Stimulated activated CD8-positive, alpha-beta memory T cell treated with anti-CD3 and anti-CD28 coated beads, Interleukin-7, amount 100 ng/mL, for 24 hours (primary cell): ENCODE measurements around the gene CLASP1.
"Not testable (repeated sequence)": the region's sequence is repeated elsewhere in the genome, so short reads cannot be mapped to it uniquely, and the experiment has no call there.

Source experiments
- DNase-seq: peaks from one replicate; pipeline ENCODE4 v3.0.0-alpha.2; 2020; ENCODE audit warnings: low read depth

CLASP1 gene

DNA sequence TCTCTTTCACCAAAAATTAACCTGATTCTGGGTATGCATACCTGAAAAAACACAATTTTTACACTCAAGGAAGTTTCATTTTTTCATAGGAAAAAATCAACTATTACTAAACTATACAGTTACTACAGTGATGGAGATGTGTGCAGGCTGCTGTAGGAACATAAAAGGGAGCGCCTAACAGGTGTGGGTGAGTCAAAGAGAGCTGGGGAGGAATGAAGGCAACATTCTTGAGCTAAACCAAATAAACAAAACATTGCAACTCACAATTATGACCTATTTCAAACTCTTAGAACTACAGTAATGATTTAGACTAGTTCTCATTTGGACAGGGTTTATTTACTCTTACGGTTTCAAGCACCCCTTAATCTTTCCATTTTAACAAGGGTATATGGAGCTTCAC is 13.4 kb upstream of the CLASP1 start:
- no peak for DNase-seq

GRCh38 chr2:121659933-121660332 is 10.7 kb upstream of the CLASP1 start:
- DNase-seq, result no peak

DNA sequence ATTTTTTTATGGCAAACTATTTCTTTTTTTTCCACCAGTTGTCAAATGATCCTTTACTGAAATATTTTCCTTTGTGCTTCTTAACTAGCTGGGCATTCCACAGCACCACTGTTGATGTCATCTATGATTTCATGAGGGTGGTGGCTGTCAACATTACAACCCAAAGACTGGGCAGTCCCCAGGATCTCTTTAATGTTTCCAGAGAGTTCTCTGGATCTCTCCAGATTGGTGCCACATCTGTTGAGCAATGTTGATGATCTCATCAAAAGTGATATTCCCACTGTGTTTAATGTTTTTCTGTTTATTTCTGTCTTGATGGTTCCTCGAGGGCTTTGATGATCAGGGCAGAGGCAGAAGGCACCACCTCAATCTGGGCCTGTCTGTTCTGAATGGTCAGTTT is 9.1 kb upstream of the CLASP1 start:
- not testable (repeated sequence) for DNase-seq

- DNase-seq, result no peak
These were observed 3.8 kb upstream of the CLASP1 start for GRCh38 chr2:121653035-121653434.

GRCh38 chr2:121650315-121650930 is 1.2 kb upstream of the CLASP1 start:
- DNase-seq, result no peak

- peak; percentile 90 for DNase-seq
These were observed 493 bp upstream of the CLASP1 start for GRCh38 chr2:121649596-121650314.

DNA sequence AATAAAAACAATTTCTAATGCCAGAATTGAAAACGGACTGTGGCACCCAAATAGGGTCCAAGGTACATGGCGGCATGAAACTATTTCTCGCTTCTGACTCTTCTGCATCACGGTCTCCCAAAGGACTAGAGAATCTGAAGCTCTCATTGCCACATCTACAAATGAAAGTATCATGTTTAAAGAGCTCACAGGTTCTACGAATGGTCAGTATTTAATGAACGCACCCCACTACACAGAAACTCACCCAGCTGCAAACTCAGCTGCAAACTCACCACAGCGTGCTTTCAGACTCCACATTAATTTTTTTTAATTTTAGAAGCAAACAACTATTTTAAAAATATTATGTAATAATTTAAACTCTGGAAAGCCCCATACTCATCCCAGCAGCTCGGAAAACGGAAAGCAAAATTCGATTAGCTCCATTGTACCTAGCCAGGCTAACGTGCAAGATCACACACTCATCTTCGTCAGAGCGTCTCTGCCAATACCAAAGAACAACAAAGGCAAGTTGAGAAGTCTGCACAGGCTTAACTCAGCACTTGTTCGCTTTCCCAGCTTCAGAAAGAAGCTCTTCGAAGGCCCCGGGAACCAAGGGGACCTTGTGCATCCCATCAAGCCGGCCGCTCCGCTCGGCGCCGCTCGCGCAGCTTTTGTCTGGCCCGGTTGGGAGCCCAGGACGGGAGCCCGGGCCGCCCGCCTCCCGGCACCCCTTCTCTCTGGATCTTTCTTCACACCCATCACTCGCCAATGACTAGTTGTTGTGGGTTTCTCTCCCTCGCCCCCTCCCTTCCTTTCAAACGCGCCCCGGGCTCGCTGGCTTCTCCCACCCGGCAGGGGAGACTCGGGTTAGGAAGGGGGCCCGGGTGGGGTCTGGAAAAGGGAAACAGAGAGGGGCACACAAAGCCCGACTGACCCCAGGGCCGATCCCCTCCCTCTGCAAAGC is 785 bp downstream of the CLASP1 start:
- DNase-seq, result peak; percentile 10

- no peak for DNase-seq
These were observed 1.9 kb downstream of the CLASP1 start for GRCh38 chr2:121647396-121647795.

DNA sequence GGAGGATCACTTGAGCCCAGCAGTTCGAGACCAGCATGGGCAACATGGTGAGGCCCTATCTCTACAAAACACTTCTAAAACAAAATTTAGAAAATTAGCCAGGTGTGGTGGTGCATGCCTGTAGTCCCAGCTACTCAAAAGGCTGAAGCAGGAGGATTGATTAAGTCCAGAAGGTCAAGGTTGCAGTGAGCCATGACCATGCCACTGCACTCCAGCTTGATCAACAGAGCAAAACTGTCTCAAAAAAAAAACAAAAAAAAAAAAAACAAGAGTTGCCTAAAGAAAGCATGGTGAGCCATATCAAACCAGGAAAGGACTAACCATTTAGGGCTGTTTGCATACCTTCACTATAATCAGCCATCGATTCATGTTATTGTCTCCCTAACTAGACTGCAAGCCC is 4.5 kb downstream of the CLASP1 start:
- DNase-seq, result no peak

GRCh38 chr2:121643877-121644276 is 5.4 kb downstream of the CLASP1 start:
- DNase-seq, result no peak

DNA sequence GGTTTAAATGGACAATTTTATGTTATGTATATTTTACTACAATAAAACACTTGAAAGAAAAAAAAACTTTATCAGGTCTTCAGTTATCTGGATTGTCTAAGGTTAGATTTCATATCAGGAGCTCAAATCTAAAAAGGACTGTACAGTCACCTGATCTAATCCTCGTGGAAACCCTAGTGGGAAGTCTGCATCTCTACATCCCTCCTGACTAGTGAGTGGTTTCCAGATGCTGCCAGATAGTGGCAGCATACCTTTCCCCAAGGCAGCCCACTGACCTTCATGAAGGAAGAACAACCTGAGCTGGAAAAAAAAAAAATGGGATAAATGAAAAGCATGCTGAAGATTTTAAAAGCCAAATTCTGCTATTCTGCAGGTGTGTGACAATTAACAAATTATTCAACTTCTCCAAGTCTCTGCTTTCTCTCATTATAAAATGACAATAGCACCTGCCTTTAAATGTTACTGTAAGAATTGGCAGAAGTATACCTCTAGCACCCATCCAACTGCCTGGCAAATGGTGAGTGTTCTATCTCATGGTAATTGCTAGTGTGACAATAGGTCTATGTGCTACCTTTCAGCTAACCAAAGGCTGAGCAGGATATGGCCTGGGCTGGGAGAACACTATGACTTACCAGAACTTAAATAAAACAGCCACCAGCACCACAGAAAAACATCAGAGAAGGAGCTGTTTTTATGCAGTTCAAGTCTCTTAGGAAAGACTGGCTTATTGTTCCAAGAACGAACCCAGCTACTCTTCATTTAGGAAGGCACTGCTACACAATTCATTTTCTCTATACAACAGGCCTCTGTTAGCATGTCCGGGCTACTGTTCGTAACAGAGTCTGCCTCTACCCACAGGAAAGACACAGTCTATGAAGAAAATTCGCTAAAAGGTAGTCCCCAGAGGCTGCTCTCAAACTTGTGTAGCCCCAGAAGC is 8.6 kb downstream of the CLASP1 start:
- DNase-seq, result no peak

DNA sequence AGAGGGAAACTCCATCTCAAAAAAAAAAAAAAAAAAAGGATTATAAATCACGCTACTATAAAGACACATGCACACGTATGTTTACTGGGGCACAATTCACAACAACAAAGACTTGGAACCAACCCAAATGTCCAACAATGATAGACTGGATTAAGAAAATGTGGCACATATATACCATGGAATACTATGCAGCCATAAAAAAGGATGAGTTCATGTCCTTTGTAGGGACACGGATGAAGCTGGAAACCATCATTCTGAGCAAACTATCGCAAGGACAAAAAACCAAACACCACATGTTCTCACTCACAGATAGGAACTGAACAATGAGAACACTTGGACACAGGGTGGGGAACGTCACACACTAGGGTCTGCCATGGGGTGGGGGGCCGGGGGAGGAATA is 9.4 kb downstream of the CLASP1 start:
- DNase-seq, result not testable (repeated sequence)

- DNase-seq, result no peak
These were observed 10.9 kb downstream of the CLASP1 start for GRCh38 chr2:121638333-121638732.

DNA sequence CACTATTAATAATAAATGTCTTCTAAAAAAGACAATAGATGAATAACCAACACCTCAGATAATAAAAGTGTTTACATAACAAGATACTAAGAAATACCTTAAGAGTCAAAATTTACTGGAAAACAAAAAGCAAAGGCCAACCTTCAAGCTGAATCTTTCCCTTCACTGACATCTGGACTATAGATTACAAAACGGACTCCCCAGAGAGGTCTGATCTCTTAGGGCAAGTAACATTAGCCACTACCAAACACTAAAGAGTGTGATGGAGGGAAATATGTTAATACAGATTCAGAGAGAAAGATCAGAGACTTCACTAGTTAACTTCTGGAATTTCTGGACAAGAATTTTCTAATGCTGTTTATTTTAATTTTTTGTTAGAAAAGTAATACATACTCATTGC is 13.9 kb downstream of the CLASP1 start:
- DNase-seq, result no peak

- no peak for DNase-seq
These were observed 14.6 kb downstream of the CLASP1 start for GRCh38 chr2:121634354-121635307.

DNA sequence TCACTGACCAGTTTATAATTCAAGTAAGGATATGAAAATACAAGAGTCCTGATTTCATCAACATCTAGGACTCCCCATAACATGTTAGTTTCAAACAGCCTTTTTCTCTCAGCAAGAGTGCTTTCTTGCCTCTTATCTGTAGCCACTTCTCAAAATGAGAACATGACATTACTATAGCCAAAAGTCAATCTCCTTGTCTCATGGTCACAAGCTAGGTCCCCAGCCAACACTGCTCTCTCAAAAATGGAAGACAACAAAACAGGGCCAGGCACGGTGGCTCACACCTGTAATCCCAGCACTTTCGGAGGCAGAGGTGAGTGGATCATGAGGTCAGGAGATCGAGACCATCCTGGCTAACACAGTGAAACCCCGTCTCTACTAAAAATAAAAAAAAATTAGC is 15.8 kb downstream of the CLASP1 start:
- no peak for DNase-seq

- no peak for DNase-seq
These were observed 21.7 kb downstream of the CLASP1 start for GRCh38 chr2:121627525-121628050.

DNA sequence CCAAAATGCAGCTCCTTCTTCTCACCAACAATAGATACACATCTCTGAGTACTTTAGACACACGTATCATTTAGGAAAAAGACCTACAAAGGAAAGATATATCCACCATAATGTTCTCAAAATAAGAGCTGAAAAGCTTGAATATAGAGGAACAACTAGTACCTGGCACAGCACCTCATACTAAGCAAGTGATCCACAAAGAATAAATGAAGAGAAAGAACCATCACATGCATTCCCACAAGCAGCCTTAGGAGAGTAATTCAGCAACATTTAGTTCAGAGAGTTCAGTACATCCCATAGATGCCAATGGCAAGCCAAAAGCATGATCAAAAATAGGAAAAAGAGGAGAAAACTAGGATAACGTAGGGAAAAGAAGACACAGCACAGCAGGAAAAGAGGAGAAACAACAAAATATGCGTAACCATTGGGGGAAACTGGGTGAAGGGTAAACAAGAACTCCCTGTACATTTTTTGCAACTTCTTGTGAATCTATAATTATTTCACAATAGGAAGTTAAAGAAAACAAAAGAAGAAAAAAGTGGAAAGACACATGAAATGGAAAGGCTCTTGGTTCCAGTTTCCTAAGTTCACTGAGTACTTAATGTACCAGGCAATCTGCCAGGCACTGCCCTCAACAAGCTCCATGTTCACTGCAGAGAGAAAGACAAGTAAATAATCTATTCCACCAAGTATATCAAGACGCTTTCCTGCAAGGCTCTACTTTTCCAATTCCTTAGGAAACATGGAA is 22.3 kb downstream of the CLASP1 start:
- DNase-seq, result no peak

- DNase-seq, result no peak
These were observed 23.3 kb downstream of the CLASP1 start for GRCh38 chr2:121625953-121626352.
